ENCODE results near the gene VSIG8.
A peak's percentile ranks its signal among the peaks of the same experiment; 100 is the strongest.

VSIG8 gene

GRCh38 chr1:159882527-159882862, 20.0 kb upstream of the VSIG8 start:
- peak; percentile 45 for DNase-seq

- DNase-seq, result peak; percentile 98
Observed at GRCh38 chr1:159881622-159882526, 19.4 kb upstream of the VSIG8 start.

GRCh38 chr1:159880430-159880829, 18.0 kb upstream of the VSIG8 start:
- DNase-seq, result no peak

- peak; percentile 81 for DNase-seq
Observed at GRCh38 chr1:159879977-159880376, 17.5 kb upstream of the VSIG8 start.

GRCh38 chr1:159879136-159879535, 16.7 kb upstream of the VSIG8 start:
- DNase-seq, result no peak

GRCh38 chr1:159877695-159878444, 15.4 kb upstream of the VSIG8 start:
- no peak for DNase-seq

- no peak for DNase-seq
Observed at GRCh38 chr1:159873530-159874143, 11.2 kb upstream of the VSIG8 start.

- DNase-seq, result no peak
Observed at GRCh38 chr1:159872891-159873290, 10.4 kb upstream of the VSIG8 start.

- DNase-seq, result no peak
Observed at GRCh38 chr1:159870704-159871103, 8.2 kb upstream of the VSIG8 start.

GRCh38 chr1:159869607-159870006, 7.2 kb upstream of the VSIG8 start:
- no peak for DNase-seq

GRCh38 chr1:159869173-159869572, 6.7 kb upstream of the VSIG8 start:
- peak; percentile 55 for DNase-seq

- DNase-seq, result no peak
Observed at GRCh38 chr1:159868766-159869165, 6.3 kb upstream of the VSIG8 start.

GRCh38 chr1:159867664-159868026, 5.2 kb upstream of the VSIG8 start:
- no peak for DNase-seq

- no peak for DNase-seq
Observed at GRCh38 chr1:159866905-159867663, 4.6 kb upstream of the VSIG8 start.

- DNase-seq, result no peak
Observed at GRCh38 chr1:159866066-159866465, 3.6 kb upstream of the VSIG8 start.

- no peak for DNase-seq
Observed at GRCh38 chr1:159864262-159864661, 1.8 kb upstream of the VSIG8 start.

GRCh38 chr1:159862031-159862430, 426 bp downstream of the VSIG8 start:
- no peak for DNase-seq

GRCh38 chr1:159861218-159861617, 1.2 kb downstream of the VSIG8 start:
- DNase-seq, result no peak

- DNase-seq, result no peak
Observed at GRCh38 chr1:159860456-159860855, 2.0 kb downstream of the VSIG8 start.

- no peak for DNase-seq
Observed at GRCh38 chr1:159859767-159860322, 2.6 kb downstream of the VSIG8 start.

GRCh38 chr1:159857889-159858288, 4.6 kb downstream of the VSIG8 start:
- DNase-seq, result no peak

- no peak for DNase-seq
Observed at GRCh38 chr1:159856576-159856975, 5.9 kb downstream of the VSIG8 start.

GRCh38 chr1:159855709-159856108, 6.7 kb downstream of the VSIG8 start:
- no peak for DNase-seq

All from fibroblast of skin of right quadriceps (primary cell).